GM21447 (cell line): ENCODE results near the gene IFT81.
"Not testable (repeated sequence)": the region's sequence is repeated elsewhere in the genome, so short reads cannot be mapped to it uniquely, and the experiment has no call there.

Source experiments
- ATAC-seq: cut with Tn5 transposase; IDR thresholded peaks from one replicate; pipeline ENCODE4 v1.9.1; 2021; ENCODE audit not compliant: unreplicated experiment

The IFT81 gene

GRCh38 chr12:110108309-110109036, 15.7 kb upstream of the IFT81 start:
- ATAC-seq: no peak

DNA sequence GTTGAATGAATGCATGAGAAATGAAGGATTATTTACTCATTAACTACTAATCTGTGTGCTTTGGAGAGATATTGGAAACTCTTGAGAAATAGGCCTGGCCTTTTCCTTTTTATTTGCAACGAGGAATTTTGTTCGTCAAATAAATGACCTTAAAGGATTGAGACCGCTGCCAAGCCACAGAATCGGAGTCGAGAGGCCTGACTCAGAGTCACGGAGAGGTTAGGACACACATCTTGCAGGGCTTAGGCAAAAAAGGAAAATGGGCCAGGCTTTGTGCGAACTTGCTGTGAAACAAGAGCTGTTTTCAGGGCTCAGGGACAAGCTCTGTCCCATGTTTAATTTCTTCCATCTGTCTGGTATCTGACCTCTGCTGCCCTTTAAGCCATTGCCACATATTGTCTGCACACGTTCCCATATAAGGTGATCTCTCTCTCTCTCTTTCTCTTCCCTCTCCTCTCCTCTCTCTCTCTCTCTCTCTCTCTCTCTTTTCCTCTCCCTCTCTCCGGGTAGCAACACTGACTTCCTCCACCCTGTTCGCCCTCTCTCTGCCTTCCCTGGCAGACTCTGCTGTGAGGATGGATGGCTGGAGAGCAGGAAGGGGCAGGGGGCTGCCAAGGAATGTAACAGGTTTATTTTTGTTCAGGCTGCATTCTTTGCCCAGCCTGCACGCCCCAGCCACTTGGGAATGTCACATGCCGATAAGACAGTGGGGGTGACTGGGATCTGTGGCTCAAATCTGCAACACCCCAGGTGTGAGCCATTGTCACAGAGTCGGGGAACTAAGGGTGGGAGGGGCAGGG, 14.9 kb upstream of the IFT81 start:
- ATAC-seq: no peak

DNA sequence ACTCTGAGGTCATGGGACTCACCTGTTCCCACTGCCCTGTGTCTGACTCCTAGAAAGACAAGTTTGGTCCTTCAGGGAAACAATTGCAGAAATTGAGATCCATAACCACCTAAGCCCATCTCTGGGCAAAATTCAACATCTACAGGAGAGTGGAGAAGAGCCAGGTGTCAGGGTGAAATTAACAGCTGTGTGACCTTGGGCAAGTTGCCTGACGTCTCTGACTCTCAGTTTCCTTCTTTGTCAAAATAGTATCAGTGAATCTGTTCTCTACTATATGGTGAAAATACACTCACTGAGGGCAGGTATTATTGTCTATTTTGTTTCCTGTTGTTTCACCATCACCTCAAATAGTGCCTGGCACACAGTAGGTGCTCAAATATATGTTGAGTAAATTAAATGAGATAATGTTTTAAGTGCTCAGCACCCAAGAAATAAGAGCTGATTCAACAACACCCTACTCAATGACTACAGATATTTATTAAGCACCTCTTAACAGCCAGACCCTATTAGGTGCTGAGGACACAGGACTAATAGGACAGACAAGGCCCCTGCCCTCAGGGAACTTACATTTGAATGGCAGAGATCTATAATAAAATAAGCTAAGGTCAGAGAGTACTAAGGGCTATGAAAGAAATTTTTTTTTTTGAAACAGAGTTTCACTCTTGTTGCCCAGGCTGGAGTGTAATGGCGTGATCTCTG, 14.2 kb upstream of the IFT81 start:
- ATAC-seq: no peak

GRCh38 chr12:110111476-110112334, 12.5 kb upstream of the IFT81 start:
- ATAC-seq: no peak

DNA sequence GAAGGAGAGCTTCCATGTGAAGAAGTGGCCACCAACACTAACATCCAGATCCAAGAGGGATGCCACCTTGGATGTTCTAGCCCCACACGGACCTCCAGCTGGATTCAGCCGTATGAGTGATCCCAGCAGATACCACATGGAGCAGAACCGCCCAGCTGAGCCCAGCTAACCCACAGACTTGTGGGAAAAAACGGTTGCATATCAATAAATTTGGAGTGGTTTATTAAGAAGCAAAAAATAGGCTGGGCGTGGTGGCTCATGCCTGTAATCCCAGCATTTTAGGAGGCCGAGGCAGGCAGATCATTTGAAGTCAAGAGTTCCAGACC, 11.9 kb upstream of the IFT81 start:
- ATAC-seq: no peak

- ATAC-seq: no peak
Observed at GRCh38 chr12:110114528-110114937, 9.6 kb upstream of the IFT81 start.

GRCh38 chr12:110115675-110116074, 8.5 kb upstream of the IFT81 start:
- ATAC-seq: no peak

DNA sequence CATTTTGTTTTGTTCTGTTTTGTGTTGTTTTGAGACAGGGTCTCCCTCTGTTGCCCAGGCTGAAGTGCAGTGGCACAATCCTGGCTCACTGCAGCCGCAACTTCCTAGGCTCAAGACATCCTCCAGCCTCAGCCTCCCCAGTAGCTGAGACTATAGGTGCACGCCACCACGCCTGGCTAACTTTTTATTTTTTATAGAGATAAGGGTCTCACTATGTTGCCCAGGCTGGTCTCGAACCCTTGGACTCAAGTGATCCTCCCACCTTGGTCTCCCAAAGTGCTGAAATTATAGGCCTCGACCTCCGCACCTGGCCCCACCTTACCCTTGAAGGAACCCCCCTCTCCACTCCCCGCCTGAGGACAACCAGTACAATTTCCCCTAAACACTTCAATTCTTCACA, 7.5 kb upstream of the IFT81 start:
- no peak for ATAC-seq

- not testable (repeated sequence) for ATAC-seq
Observed at GRCh38 chr12:110117210-110117609, 6.9 kb upstream of the IFT81 start.

DNA sequence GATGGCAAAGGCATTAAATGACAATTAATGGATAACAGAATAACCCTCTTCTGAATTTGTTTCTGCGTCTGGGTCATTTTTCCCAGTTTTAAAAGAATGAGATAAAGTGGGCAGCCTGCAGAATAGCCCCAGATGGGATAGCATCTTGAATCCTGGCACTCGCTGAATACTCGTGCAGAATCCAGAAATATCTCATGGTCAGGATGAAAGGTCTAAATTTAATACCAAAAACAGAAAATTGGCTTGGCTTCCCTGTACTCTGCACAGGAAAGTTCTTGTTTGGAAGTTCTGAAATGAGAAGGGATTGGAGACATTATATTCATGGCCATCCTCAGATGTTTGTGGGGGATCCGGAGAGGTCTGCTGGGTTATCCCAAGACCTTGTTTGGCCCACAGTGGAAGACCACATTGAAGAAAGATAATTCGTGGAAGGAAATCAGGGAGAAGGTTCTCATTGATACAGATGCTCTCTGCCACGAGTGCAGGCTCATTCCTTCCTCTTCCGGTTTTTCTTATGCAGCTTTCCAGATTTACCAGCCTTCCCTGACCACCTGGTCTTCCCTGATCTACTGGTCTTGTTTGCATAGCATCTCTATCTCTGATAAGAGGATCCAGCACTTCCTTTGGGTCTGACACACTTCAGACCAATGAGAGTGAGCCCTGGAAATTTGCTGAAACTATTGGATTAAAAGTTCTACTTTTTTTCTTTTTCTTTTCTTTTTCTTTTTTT, 6.0 kb upstream of the IFT81 start:
- no peak for ATAC-seq

GRCh38 chr12:110122929-110123328, 1.2 kb upstream of the IFT81 start:
- ATAC-seq: no peak

DNA sequence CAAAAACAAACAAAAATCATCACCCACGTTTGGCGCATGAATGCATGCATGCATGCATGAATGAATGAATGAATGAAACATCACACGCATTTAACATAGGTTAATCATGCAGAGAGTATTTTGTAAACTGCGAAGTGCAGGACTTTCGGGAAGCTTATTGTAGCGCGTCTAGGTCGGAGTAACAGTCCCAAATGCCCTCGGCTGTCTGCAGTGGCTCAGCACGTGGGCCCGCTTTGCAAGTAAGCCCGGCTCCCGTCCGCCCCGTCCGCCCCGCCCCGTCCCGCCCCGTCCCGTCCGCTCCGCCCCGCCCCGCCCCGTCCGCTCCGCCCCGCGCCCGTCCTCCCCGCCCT, 263 bp upstream of the IFT81 start:
- no peak for ATAC-seq

DNA sequence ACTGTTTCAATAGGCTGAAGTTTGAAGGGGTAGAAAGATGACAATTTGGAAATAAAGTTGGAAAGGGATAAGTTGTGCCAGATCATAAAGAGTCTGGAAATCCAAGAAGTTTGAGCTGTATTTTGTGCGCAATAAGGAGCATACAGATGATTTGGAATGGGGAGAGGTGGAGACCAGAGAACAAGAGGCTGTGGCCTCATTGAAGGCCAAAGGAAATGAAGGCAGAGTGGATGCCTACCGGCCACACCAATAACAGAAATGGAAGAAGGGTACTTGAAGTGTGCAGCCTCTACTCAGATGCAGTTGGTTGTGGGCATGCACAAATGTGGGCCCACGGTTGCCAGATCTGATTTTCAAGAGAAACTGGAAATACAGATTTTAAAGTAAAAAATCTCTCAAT, 2.4 kb downstream of the IFT81 start:
- ATAC-seq: no peak

DNA sequence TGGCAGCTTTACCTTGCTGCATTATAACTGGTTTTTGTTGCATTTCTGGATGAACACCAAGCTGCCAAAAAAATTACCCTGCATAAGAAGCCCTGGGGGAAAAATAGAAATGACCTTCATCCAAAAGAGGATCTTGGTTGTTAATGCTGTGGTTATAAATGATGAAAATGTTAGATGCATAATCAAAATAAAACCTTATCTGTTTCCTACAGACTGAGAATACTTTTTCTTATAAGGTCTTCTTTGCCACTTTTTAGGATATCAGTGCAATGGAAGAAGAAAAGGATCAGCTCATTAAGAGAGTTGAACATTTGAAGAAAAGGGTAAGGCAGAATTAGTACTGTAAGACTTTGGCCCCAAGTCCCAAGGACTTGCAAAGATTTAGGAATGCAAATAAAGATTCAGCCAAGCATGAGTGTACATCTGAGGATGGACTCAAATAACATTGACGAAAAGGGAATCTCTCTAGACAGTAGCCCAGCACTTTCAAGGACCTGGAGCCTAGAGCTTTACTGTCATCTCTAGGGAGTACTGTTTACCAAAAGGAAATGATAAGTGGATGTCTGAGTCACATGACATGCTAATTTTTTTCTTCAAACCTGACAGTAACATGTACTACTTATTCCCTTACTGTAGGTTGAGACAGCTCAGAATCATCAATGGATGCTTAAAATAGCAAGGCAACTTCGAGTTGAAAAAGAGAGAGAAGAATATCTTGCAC, 10.7 kb downstream of the IFT81 start:
- no peak for ATAC-seq

- no peak for ATAC-seq
Observed at GRCh38 chr12:110135806-110136205, 11.6 kb downstream of the IFT81 start.

DNA sequence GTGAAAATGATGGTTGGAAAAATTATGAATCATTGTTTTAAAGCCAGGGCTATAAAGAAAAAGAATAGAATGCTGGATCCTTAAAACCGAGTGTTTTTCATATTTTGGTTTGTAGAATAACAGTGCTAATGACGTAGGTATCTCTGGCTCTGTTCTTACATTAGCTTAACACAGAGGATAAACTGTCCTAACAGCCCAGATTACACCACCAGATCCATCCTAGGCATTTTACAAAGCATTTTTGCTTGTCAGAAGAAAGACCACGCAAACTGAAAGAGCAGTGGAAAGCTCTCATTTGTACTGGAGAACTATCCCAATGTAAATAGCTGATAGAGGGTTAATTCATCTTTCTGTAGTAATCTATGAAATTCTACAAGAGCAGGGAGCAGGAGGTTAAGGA, 13.6 kb downstream of the IFT81 start:
- ATAC-seq: no peak

GRCh38 chr12:110141389-110141788, 17.2 kb downstream of the IFT81 start:
- no peak for ATAC-seq

GRCh38 chr12:110146986-110147385, 22.8 kb downstream of the IFT81 start:
- no peak for ATAC-seq

GRCh38 chr12:110149086-110149660, 25.0 kb downstream of the IFT81 start:
- ATAC-seq: no peak

- no peak for ATAC-seq
Observed at GRCh38 chr12:110156766-110157165, 32.6 kb downstream of the IFT81 start.
